ENCODE data around the gene SNX6. TPM values are rescaled to one million over a fixed set of nuclear protein-coding genes. Genes with fewer than 3 reads are reported as not detected.

The SNX6 gene
- total RNA-seq, 1 donor from 2014 or later: 80.0 TPM

- Mint-ChIP-seq H3K27ac (ENCODE audit: unreplicated experiment) (no peak overlapping the region), H3K4me1 (ENCODE audit: unreplicated experiment) (peaks cover 6% of the 10 kb centered on the region), H3K9me3 (ENCODE audit: unreplicated experiment) (no peaks in the 10 kb centered on the region), H3K4me3 (ENCODE audit: unreplicated experiment) (no peak overlapping the region), H3K36me3 (ENCODE audit: unreplicated experiment) (no peaks in the 10 kb centered on the region), H3K27me3 (ENCODE audit: unreplicated experiment) (no peaks in the 10 kb centered on the region)
- TF ChIP-seq, protein P1, sequence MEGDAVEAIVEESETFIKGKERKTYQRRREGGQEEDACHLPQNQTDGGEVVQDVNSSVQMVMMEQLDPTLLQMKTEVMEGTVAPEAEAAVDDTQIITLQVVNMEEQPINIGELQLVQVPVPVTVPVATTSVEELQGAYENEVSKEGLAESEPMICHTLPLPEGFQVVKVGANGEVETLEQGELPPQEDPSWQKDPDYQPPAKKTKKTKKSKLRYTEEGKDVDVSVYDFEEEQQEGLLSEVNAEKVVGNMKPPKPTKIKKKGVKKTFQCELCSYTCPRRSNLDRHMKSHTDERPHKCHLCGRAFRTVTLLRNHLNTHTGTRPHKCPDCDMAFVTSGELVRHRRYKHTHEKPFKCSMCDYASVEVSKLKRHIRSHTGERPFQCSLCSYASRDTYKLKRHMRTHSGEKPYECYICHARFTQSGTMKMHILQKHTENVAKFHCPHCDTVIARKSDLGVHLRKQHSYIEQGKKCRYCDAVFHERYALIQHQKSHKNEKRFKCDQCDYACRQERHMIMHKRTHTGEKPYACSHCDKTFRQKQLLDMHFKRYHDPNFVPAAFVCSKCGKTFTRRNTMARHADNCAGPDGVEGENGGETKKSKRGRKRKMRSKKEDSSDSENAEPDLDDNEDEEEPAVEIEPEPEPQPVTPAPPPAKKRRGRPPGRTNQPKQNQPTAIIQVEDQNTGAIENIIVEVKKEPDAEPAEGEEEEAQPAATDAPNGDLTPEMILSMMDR (IDR thresholded peaks at IDR 0.05): no peak
- no peak for DNase-seq (ENCODE audit: extremely low spot score, unreplicated experiment)
Measured at GRCh38 chr14:34633742-34634141, 3.8 kb upstream of the SNX6 start.

DNA sequence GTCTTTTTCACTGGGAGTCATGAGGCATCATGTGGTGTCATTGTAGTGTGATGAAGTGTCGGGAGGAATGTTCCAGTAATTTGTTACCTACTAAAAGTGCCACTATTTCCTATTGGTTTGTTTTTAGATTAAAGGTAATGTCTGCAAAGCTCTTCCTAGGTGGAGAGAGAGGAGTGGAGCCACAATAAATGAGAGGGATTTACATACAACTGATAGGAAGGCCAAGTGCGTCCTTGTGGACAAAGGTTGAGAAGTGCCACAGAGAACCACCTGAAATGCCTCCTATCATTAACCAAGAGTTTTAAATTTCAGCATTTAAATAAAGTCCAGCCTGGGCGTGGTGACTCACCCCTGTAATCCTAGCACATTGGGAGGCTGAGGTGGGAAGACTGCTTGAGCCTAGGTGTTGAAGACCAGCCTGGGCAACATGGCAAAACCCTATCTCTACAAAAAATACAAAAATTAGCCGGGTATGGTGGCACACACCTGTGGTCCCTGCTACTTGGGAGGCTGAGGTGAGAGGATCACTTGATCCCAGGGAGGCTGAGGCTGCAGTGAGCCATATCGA is 2.5 kb upstream of the SNX6 start:
- Mint-ChIP-seq H3K4me3 (ENCODE audit: unreplicated experiment) (no peak overlapping the region), H3K9me3 (ENCODE audit: unreplicated experiment) (no peaks in the 10 kb centered on the region), H3K4me1 (ENCODE audit: unreplicated experiment) (peaks cover 12% of the 10 kb centered on the region), H3K27me3 (ENCODE audit: unreplicated experiment) (no peaks in the 10 kb centered on the region), H3K27ac (ENCODE audit: unreplicated experiment) (no peak overlapping the region), H3K36me3 (ENCODE audit: unreplicated experiment) (peaks cover 1% of the 10 kb centered on the region)
- TF ChIP-seq, protein P1 (IDR thresholded peaks at IDR 0.05): no peak
- DNase-seq (ENCODE audit: extremely low spot score, unreplicated experiment): no peak

- Mint-ChIP-seq H3K4me3 (ENCODE audit: unreplicated experiment) (peak overlapping the region; percentile 87), H3K4me1 (ENCODE audit: unreplicated experiment) (peaks cover 8% of the 10 kb centered on the region), H3K27me3 (ENCODE audit: unreplicated experiment) (no peaks in the 10 kb centered on the region), H3K36me3 (ENCODE audit: unreplicated experiment) (peaks cover 1% of the 10 kb centered on the region), H3K27ac (ENCODE audit: unreplicated experiment) (peak overlapping the region; percentile 79), H3K9me3 (ENCODE audit: unreplicated experiment) (no peaks in the 10 kb centered on the region)
- DNase-seq (ENCODE audit: extremely low spot score, unreplicated experiment): no peak
- TF ChIP-seq, protein P1 (IDR thresholded peaks at IDR 0.05): no peak
Measured at GRCh38 chr14:34629344-34629656, 648 bp downstream of the SNX6 start.

- peak overlapping the region; percentile 87 for H3K4me3 Mint-ChIP-seq (ENCODE audit: unreplicated experiment)
- peak overlapping the region; percentile 79 for H3K27ac Mint-ChIP-seq (ENCODE audit: unreplicated experiment)
- DNase-seq (ENCODE audit: extremely low spot score, unreplicated experiment): no peak
- no peaks in the 10 kb centered on the region for H3K9me3 Mint-ChIP-seq (ENCODE audit: unreplicated experiment)
- H3K4me1 Mint-ChIP-seq (ENCODE audit: unreplicated experiment): peaks cover 8% of the 10 kb centered on the region
- TF ChIP-seq, protein P1 (IDR thresholded peaks at IDR 0.05): no peak
- no peaks in the 10 kb centered on the region for H3K27me3 Mint-ChIP-seq (ENCODE audit: unreplicated experiment)
- H3K36me3 Mint-ChIP-seq (ENCODE audit: unreplicated experiment): peaks cover 2% of the 10 kb centered on the region
Measured at GRCh38 chr14:34628681-34629135, 1.2 kb downstream of the SNX6 start.

GRCh38 chr14:34623506-34623905 is 6.4 kb downstream of the SNX6 start:
- no peak for DNase-seq (ENCODE audit: extremely low spot score, unreplicated experiment)
- Mint-ChIP-seq H3K27me3 (ENCODE audit: unreplicated experiment) (no peaks in the 10 kb centered on the region), H3K9me3 (ENCODE audit: unreplicated experiment) (no peaks in the 10 kb centered on the region), H3K27ac (ENCODE audit: unreplicated experiment) (no peak overlapping the region), H3K36me3 (ENCODE audit: unreplicated experiment) (peaks cover 29% of the 10 kb centered on the region), H3K4me3 (ENCODE audit: unreplicated experiment) (no peak overlapping the region), H3K4me1 (ENCODE audit: unreplicated experiment) (peaks cover 16% of the 10 kb centered on the region)
- TF ChIP-seq, protein P1 (IDR thresholded peaks at IDR 0.05): no peak

Measured in osteocyte (in vitro differentiated cells).